Prostate gland (tissue), 2 donors: ENCODE results near the gene MED12L. TPM values are rescaled to one million over a fixed set of nuclear protein-coding genes. Genes with fewer than 3 reads are reported as not detected.

Experiments
- DNase-seq: peaks from one replicate; pipeline ENCODE4 v3.0.0-alpha.2; 2019; ENCODE audit warnings: low spot score
- H3K27ac ChIP-seq, 2 donors: fragments of 200-600 bp; sonication (generic); 2 replicates each; pipeline ENCODE4 v1.5.1; 2017 to 2019
- H3K27me3 ChIP-seq: fragments of 200-600 bp; sonication (generic); replicated peaks from 2 replicates; pipeline ENCODE4 v1.5.1; 2019; ENCODE audit not compliant: insufficient read depth
- H3K36me3 ChIP-seq, 2 donors: fragments of 200-600 bp; sonication (generic); 1 replicate in 1 of 2; 2 replicates in 1 of 2; pipeline versions ENCODE4 v1.5.1 to v1.8.1; 2017 to 2019
- H3K4me1 ChIP-seq: fragments of 200-600 bp; sonication (generic); replicated peaks from 2 replicates; pipeline ENCODE4 v1.5.1; 2019
- H3K4me3 ChIP-seq, 2 donors: fragments of 200-600 bp; sonication (generic); 2 replicates each; pipeline ENCODE4 v1.5.1; 2017 to 2019
- H3K9me3 ChIP-seq: fragments of 200-600 bp; sonication (generic); 2 replicates; pipeline ENCODE4 v1.5.1; 2017
- POLR2A ChIP-seq: fragments of 450-650 bp; IDR thresholded peaks from one replicate; pipeline ENCODE4 v1.6.1; 2016; ENCODE audit warnings: antibody characterized with exemption, mild to moderate bottlenecking
- POLR2AphosphoS5 ChIP-seq: sonication (generic); formaldehyde crosslinking; IDR thresholded peaks from one replicate; pipeline ENCODE4 v1.6.1; 2017; ENCODE audit warnings: antibody characterized with exemption
- WGBS: methylation state at CpG from one replicate; pipeline ENCODE4 v1.1.5; 2018; 5-methylcytosine and 5-hydroxymethylcytosine counted together
- intact Hi-C: fragments of 100-400 bp; cut with DNase I; formaldehyde crosslinking; loops from one replicate; pipeline ENCODE4 v1.14.2; 2022
- small RNA-seq, 2 donors: library from RNA; depleted of rRNA; stranded (forward); fragments of <200 nt; gene quantifications; one replicate each; pipeline ENCODE3, GENCODE V24; 2016
- total RNA-seq, 2 donors: library from RNA; depleted of rRNA; stranded (reverse); fragments of >200 nt; gene quantifications; one replicate each; pipeline ENCODE4 v1.1.0, GENCODE V29; 2016
- TF ChIP-seq, protein P1 (sequence below), 4 experiments: fragments of 200-600 bp in 2 of 4; fragments of 450-650 bp in 2 of 4; sonication (generic) in 2 of 4; IDR thresholded peaks; 1 replicate in 3 of 4; 2 replicates in 1 of 4; pipeline ENCODE4 v1.5.1; 2016 to 2019; ENCODE audit warnings: antibody characterized with exemption in 4 of 4, mild to moderate bottlenecking in 2 of 4, moderate library complexity in 2 of 4

Gene MED12L
- total RNA-seq, 2 donors from 2014 or later = 3.6 to 4.3 TPM

DNA sequence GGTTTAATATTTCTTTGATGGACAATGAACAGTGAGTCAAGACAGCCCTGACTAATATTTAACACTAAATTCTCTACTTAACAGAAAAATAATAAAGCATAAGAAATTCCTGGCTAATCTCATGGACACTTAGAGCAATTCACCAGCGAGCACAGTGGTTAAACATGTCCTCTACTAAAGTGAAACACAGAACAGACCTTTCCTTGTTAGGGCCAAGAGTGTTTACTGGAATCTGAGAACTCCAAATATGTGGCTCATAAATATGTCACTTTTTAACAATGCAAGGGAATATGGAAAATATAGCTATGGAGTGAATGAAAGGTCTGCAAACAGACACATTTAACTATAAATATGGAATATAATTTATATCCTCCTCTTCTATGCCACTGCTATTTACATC is 394.0 kb downstream of the MED12L start:
- no peak for DNase-seq
- intact Hi-C loops = no loop called here
- H3K9me3 ChIP-seq = no peaks in the 10 kb centered on the region
- 35% methylated on average over 1 of the region's 1 CpG for WGBS
- H3K27me3 ChIP-seq = no peaks in the 10 kb centered on the region
- no peak overlapping the region for H3K4me3 ChIP-seq
- no peaks in the 10 kb centered on the region for H3K36me3 ChIP-seq
- no peak overlapping the region for H3K27ac ChIP-seq
- no peaks in the 10 kb centered on the region for H3K4me1 ChIP-seq
- TF ChIP-seq POLR2AphosphoS5 (no peak), POLR2A (no peak)
- TF ChIP-seq, protein P1, sequence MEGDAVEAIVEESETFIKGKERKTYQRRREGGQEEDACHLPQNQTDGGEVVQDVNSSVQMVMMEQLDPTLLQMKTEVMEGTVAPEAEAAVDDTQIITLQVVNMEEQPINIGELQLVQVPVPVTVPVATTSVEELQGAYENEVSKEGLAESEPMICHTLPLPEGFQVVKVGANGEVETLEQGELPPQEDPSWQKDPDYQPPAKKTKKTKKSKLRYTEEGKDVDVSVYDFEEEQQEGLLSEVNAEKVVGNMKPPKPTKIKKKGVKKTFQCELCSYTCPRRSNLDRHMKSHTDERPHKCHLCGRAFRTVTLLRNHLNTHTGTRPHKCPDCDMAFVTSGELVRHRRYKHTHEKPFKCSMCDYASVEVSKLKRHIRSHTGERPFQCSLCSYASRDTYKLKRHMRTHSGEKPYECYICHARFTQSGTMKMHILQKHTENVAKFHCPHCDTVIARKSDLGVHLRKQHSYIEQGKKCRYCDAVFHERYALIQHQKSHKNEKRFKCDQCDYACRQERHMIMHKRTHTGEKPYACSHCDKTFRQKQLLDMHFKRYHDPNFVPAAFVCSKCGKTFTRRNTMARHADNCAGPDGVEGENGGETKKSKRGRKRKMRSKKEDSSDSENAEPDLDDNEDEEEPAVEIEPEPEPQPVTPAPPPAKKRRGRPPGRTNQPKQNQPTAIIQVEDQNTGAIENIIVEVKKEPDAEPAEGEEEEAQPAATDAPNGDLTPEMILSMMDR (IDR thresholded peaks at IDR 0.05) = no peak

DNA sequence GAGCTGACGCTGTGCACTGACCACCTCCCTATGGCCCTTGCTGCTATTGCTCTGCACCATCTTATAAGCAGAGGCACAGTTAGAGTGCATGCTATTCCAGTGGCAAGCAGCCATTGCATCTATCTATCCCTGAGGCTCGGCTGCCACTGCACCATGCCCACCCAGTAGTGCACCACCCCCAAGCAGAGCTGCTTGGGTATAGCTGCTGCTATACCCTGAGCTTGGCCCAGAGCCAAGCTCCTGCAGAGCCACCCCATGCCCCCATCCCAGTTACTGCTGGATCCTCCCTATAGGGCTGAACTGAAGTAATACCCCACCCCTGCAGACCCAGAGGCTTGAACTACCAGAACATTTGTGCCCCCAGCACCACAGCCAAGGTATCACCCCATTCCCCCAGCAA is 395.0 kb downstream of the MED12L start:
- Histone ChIP-seq H3K4me3 (no peak overlapping the region), H3K27ac (no peak overlapping the region), H3K36me3 (no peaks in the 10 kb centered on the region), H3K4me1 (no peaks in the 10 kb centered on the region), H3K9me3 (no peaks in the 10 kb centered on the region), H3K27me3 (no peaks in the 10 kb centered on the region)
- 93% methylated on average over 2 of the region's 2 CpGs for whole genome bisulfite sequencing
- no peak for DNase-seq
- intact Hi-C loops = no loop called here
- TF ChIP-seq, protein P1 (IDR thresholded peaks at IDR 0.05) = no peak
- TF ChIP-seq POLR2AphosphoS5 (no peak), POLR2A (no peak)

DNA sequence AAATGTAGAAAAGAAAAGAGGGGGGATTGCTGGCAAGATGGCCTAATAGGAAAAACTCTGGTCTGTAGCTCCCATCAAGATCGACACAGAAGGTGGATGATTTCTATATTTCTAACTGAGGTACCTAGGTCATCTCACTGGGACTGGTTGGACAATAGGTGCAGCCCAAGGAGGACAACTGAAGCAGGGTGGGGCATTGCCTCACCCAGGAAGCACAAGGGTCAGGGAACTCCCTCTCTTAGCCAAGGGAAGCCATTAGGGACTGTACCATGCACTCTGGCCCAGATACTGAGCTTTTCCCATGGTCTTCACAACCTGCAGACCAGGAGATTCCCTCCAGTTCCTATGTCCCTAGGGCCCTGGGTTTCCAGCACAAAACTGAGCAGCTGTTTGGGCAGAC is 398.0 kb downstream of the MED12L start:
- Histone ChIP-seq H3K4me3 (no peak overlapping the region), H3K9me3 (no peaks in the 10 kb centered on the region), H3K27me3 (no peaks in the 10 kb centered on the region), H3K4me1 (no peaks in the 10 kb centered on the region), H3K27ac (no peak overlapping the region), H3K36me3 (no peaks in the 10 kb centered on the region)
- TF ChIP-seq, protein P1 (IDR thresholded peaks at IDR 0.05) = no peak
- DNase-seq = no peak
- intact Hi-C loops = no loop called here
- WGBS = 95% methylated on average over 1 of the region's 1 CpG

DNA sequence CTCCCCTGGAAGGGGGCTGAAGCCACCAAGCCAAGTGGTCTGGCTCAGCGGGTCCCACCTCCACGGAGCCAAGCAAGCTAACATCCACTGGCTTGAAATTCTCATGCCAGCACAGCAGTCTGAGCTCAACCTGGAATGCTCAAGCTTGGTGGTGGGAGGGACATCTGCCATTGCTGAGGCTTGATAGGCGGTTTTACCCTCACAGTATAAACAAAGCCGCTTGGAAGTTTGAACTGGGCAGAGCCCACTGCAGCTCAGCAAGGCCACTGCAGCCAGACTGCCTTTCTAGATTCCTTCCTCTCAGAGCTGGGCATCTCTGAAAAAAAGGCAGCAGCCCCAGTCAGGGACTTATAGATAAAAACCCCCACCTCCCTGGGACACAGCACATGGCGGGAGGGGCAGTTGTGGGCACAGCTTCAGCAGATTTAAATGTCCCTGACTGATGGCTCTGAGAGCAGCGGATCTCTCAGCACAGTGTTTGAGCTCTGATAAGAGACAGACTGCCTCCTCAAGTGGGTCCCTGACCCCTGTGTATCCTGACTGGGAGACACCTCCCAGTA is 398.6 kb downstream of the MED12L start:
- no peaks in the 10 kb centered on the region for H3K27me3 ChIP-seq
- intact Hi-C loops = no loop called here
- no peak for DNase-seq
- H3K4me1 ChIP-seq = no peaks in the 10 kb centered on the region
- H3K27ac ChIP-seq = no peak overlapping the region
- TF ChIP-seq POLR2AphosphoS5 = no peak
- TF ChIP-seq, protein P1 (IDR thresholded peaks at IDR 0.05) = no peak
- TF ChIP-seq POLR2A = no peak
- H3K9me3 ChIP-seq = no peaks in the 10 kb centered on the region
- no peak overlapping the region for H3K4me3 ChIP-seq
- 77% methylated on average over 6 of the region's 6 CpGs for WGBS
- H3K36me3 ChIP-seq = no peaks in the 10 kb centered on the region

Small RNA genes lying within 50 kb of the gene (small RNA-seq; reads per million reads assigned to genes)
- gene RNA5SP145 = 14.9 to 57.4 reads per million in 2 donors

Other genes with a start within 250 kb of the MED12L start
- gene MINDY4B, start 180.2 kb upstream of the MED12L start, total RNA-seq = not detected
- gene CLRN1, start 112.9 kb upstream of the MED12L start, total RNA-seq = under 1 TPM in 1 of 2 donors, not detected in 1; 0.23 TPM
- under 1 TPM; 0.18 to 0.85 TPM for gene GPR171, start 117.6 kb downstream of the MED12L start, total RNA-seq
- gene P2RY14, start 192.9 kb downstream of the MED12L start, total RNA-seq = under 1 TPM; 0.09 to 0.28 TPM
- 10 to 100 TPM in 1 of 2 donors, 1 to 10 TPM in 1; 9.3 to 10.9 TPM for gene GPR87, start 231.2 kb downstream of the MED12L start, total RNA-seq
- under 1 TPM; 0.28 to 0.73 TPM for gene P2RY13, start 243.9 kb downstream of the MED12L start, total RNA-seq